Tibial nerve (tissue), 4 donors: ENCODE results near the gene SPSB3.

Experiments used
- EP300 ChIP-seq, 2 donors: sonication (generic); formaldehyde crosslinking; IDR thresholded peaks; one replicate each; pipeline ENCODE4 v1.6.1; 2017; ENCODE audit warnings: antibody characterized with exemption in 2 of 2, mild to moderate bottlenecking in 1 of 2
- POLR2A ChIP-seq, 2 donors: fragments of 450-650 bp; IDR thresholded peaks; one replicate each; pipeline ENCODE4 v1.6.1; 2017; ENCODE audit warnings: antibody characterized with exemption in 2 of 2, mild to moderate bottlenecking in 2 of 2, moderate library complexity in 2 of 2
- TF ChIP-seq, protein P1 (sequence below), 5 experiments: fragments of 200-600 bp in 3 of 5; fragments of 450-650 bp in 2 of 5; sonication (generic) in 3 of 5; IDR thresholded peaks; one replicate each; pipeline ENCODE4 v1.5.1; 2016 to 2019; ENCODE audit warnings: antibody characterized with exemption in 5 of 5, mild to moderate bottlenecking in 3 of 5, moderate library complexity in 2 of 5

- no peak for TF ChIP-seq POLR2A (IDR thresholded peaks at IDR 0.05)
- TF ChIP-seq, protein P1, sequence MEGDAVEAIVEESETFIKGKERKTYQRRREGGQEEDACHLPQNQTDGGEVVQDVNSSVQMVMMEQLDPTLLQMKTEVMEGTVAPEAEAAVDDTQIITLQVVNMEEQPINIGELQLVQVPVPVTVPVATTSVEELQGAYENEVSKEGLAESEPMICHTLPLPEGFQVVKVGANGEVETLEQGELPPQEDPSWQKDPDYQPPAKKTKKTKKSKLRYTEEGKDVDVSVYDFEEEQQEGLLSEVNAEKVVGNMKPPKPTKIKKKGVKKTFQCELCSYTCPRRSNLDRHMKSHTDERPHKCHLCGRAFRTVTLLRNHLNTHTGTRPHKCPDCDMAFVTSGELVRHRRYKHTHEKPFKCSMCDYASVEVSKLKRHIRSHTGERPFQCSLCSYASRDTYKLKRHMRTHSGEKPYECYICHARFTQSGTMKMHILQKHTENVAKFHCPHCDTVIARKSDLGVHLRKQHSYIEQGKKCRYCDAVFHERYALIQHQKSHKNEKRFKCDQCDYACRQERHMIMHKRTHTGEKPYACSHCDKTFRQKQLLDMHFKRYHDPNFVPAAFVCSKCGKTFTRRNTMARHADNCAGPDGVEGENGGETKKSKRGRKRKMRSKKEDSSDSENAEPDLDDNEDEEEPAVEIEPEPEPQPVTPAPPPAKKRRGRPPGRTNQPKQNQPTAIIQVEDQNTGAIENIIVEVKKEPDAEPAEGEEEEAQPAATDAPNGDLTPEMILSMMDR (IDR thresholded peaks at IDR 0.05) = no peak
- no peak for TF ChIP-seq EP300 (IDR thresholded peaks at IDR 0.05)
Measured at GRCh38 chr16:1793578-1794220, 11.3 kb upstream of the SPSB3 start, which contains the start of gene IGFALS.
